HG03097 (cell line): Measurements from ENCODE around the gene ELF3.
"Not testable (repeated sequence)": the region's sequence is repeated elsewhere in the genome, so short reads cannot be mapped to it uniquely, and the experiment has no call there.

Source experiments
- ATAC-seq: cut with Tn5 transposase; IDR thresholded peaks from one replicate; pipeline ENCODE4 v1.9.1; 2021; ENCODE audit not compliant: unreplicated experiment, low FRiP score

Gene ELF3

DNA sequence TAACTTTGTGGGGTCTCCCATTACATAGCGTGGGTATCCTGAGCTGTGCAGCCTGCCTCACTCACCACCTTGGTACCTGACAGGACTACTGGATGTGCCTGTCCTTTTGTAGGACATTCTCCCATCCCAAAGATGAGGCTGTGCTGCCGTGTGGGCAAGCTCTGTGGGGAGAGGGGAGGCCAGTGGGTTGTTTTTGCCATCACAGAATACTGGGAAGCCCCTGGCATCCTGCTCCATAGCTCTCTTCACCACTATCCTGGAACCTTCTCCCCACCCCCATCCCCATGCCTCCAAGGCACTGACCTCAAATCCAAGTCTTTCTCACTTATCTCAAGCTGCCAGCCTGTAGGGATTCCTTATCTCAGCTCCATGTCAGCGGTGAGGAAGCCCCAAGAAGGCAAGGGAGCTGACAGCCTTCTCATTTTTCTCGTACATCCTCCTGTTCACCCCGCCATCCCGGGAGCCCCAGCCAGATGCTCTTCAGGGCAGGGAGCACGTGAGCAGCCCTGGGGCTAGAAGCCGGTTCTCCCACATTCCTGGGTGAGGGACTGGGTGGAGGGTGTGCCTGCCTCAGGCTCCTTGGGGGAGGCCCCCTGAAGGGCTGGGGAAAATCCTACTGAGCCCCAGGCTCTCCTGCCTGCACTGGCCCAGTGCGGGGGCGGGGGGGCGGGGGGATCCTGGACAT, 2.4 kb upstream of the ELF3 start:
- no peak for ATAC-seq

DNA sequence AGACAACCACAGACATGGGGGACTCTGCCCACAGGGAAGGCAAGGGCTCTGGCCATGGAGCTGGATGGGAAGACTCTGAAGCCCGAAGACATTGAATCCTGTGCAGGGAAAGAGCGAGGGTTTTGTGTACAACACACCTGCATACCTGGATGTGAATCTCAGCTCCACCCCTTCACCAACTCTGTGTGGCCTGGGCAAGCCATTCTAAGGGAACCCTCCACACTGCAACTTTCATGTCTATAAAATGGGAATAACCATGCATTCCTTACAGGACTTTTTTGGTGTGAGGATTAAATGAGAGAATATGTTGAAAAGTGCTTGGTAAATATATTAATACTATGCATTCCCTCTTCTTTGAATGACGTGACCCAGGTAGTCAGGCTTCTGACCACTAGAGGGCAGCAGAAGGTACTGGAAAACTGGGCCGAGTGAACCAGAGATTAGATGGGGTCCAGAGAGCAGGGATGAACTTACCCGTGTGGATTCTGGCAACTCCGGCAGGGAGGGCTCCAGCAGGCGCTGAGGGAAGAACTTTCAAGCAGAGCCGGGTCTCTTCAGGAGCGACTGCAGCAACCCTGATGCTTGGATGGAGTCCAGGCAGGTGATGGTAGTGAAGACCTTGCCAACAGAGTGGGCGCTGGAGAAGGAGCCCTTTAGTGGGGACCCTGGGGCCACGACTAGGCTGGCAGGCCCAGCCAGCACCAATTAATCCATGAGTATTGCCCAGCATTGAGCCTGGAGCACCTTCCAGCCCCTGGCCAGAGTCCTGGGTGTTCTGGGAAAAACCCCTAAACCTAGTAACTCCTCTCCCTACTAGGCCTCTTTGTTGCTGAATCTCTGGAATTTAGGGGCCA, 834 bp upstream of the ELF3 start:
- ATAC-seq, result peak; percentile 44

DNA sequence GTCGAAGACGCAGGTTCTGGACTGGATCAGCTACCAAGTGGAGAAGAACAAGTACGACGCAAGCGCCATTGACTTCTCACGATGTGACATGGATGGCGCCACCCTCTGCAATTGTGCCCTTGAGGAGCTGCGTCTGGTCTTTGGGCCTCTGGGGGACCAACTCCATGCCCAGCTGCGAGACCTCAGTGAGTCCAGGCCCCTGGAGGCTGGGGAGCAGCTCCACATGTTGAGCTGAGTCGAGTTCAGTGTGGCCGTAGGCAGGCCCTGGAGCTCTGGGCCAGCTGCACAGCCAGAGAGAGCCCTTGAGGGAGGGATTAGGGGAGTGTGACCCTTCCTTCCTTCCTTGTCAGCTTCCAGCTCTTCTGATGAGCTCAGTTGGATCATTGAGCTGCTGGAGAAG, 1.6 kb downstream of the ELF3 start:
- ATAC-seq, result no peak

DNA sequence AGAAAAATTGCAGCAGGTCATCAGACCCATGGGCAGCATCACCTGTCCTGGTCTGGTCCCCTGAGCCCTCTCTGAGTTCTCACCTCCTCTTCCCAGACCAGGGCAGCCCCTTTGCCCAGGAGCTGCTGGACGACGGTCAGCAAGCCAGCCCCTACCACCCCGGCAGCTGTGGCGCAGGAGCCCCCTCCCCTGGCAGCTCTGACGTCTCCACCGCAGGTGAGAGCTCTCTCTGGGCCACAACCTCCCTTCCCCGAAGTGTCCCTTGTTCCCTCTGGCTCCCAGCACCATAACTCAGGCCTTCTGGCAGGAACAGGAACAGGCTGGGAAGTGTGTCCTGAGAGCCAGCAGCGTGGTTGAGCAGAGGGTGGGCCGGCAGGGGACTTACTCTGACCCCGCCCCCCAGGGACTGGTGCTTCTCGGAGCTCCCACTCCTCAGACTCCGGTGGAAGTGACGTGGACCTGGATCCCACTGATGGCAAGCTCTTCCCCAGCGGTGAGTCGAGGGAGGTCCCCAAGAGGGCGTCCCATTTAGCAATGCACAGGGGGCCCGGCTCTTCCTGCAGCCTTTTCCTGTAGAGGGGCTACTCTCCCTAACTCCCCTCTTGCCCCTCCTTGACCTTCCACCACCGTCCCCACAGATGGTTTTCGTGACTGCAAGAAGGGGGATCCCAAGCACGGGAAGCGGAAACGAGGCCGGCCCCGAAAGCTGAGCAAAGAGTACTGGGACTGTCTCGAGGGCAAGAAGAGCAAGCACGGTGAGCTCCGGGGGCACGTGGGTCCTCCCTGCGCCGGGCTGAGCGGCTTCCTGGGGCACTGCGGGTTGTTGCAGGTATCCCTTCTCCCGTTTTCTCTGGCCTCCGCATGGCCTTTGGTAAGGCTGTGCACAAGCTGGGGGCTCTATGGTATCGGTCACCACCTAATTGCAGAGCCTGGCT, 2.4 kb downstream of the ELF3 start:
- no peak for ATAC-seq

DNA sequence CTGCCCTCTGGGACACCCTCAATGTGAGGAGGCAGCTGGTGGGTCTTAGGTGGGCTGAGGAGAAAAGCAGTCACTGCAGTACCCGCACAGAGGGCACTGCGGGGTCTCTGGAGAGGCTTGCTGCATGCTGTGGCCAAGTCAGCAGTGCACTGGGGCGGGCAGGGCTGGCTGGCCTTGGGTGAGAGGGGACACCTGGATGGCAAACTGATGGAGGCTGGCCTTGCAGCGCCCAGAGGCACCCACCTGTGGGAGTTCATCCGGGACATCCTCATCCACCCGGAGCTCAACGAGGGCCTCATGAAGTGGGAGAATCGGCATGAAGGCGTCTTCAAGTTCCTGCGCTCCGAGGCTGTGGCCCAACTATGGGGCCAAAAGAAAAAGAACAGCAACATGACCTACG, 3.2 kb downstream of the ELF3 start:
- ATAC-seq, result no peak

DNA sequence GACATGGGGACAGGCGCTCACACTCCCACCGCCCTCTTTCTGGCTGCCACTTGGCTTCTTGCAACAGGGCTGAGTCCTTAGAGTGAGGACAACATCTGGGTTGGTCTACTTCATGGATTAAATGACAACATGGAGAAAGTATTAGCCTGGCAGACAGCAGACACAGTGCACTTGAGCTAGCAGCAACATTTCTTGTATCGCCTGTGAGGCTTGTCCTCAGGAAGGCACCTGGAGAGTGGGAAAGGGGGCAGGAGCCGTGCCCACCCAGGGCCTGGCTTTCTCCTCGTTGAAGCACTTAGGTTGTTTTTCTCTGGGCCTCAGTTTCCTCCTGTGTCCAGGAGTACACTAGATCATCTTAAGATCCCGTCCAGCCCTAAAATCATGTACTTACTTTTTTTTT, 3.7 kb downstream of the ELF3 start:
- no peak for ATAC-seq

DNA sequence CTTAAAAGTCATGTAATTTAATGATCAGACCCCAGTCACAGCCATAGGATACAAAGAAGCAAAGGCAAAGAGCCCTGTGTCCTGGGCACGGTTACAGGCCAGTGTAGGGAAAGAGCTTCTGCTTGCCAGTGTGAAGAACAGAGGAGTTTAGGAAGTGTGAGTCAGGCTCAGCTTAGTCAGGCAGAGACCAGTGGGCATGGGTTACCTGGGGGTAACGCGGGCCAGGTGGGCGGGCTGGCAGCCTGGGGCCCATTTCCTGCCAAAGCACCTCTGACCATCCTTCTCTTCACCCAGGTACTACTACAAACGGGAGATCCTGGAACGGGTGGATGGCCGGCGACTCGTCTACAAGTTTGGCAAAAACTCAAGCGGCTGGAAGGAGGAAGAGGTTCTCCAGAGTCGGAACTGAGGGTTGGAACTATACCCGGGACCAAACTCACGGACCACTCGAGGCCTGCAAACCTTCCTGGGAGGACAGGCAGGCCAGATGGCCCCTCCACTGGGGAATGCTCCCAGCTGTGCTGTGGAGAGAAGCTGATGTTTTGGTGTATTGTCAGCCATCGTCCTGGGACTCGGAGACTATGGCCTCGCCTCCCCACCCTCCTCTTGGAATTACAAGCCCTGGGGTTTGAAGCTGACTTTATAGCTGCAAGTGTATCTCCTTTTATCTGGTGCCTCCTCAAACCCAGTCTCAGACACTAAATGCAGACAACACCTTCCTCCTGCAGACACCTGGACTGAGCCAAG, 4.7 kb downstream of the ELF3 start:
- no peak for ATAC-seq

DNA sequence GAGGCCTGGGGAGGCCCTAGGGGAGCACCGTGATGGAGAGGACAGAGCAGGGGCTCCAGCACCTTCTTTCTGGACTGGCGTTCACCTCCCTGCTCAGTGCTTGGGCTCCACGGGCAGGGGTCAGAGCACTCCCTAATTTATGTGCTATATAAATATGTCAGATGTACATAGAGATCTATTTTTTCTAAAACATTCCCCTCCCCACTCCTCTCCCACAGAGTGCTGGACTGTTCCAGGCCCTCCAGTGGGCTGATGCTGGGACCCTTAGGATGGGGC, 5.2 kb downstream of the ELF3 start:
- no peak for ATAC-seq

DNA sequence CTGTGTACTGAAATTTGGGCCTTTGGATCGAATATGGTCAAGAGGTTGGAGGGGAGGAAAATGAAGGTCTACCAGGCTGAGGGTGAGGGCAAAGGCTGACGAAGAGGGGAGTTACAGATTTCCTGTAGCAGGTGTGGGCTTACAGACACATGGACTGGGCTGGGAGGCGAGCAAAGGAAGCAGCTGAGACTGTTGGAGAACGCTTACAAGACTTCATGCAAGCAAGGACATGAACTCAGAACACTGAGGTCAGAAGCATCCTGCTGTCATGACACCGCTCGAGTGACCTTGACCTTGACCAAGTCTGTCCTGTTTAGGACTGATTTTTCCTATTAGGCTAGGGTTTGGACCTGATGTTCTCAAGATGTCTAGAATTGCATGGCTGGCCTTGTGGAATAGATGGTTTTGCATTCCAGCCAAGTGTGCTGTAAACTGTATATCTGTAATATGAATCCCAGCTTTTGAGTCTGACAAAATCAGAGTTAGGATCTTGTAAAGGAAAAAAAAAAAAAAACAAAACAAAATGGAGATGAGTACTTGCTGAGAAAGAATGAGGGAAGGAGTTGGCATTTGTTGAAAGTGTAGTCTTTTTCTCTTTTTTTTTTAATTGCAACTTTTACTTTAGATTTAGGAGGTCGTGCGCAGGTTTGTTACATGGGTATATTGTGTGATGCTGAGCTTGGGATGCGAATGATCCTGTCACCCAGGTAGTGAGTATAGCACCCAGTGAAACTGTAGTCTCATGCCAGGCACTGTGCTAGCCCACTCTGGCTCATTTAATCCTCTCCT, 5.8 kb downstream of the ELF3 start:
- no peak for ATAC-seq

DNA sequence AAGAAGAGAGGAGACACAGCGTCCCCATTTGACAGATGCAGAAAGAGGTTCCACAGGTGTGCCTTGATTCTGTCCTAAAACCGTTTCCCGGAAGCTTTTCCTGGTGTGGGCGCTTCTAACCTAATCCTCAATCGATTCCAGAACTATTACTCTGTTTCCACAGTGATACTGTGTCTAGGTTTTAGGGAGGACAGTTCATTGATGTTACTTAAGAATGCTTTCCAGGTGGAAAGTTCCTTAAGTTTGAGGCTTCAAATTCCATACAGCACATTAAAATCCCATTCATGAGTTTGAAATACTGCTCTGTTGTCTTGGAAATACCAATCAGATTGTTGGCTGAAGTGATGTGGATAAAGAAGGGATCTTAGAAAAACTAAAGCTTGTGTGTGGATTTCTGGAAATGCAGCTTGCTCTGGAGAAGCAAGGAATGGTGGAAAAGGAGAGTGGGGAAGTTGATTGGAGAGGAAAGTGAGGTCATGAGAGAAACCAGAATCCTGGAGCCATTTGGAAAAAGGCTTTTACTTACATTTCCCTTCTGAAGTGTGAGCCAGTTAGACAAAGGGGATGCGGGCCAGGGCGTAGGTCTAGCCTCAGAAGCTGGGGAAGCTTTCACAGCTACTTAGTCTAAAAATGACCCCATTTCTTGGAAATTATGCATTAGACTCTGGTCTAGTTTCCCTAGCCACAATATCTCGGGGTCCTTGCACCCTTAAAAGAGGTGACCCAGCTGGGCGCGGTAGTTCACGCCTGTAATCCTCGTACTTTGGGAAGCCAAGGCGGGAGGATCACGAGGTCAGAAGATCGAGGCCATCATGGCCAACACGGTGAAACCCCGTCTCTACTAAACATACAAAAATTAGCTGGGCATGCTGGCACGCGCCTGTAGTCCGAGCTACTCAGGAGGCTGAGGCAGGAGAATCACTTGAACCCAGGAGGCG, 6.7 kb downstream of the ELF3 start:
- no peak for ATAC-seq

DNA sequence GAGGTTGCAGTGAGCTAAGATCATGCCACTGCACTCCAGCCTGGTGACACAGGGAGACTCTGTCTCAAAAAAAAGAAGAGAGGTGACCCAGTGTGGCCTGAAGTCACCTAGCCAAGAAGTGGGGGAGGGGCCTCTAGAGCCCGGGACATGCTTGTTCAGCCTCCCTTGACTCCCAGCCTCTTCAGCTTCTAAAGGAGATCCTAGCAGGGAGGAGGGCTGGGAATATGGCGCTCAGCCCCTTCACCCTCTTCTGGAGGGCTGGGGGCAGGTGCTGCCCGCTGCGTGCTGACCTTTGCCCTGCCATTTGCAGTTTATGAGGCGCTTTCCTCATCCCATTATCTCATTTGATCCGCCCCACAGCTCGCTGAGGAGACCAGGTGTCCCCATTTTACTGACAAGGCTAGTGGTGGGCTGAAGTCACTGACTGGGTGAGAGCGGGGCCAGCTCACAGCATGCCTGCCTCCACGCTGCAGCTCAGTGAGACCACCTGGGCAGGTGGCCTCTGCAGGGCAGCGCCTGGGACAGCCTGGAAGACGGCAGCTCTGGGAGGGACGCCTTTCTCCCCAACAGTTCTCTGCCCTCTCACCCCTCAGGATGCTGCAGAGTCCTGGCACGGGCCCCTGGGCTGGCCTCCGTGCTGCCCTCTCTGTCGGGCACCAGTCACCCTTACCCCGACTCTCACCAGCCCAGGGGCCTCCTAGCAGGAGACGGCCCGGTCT, 7.5 kb downstream of the ELF3 start:
- no peak for ATAC-seq

DNA sequence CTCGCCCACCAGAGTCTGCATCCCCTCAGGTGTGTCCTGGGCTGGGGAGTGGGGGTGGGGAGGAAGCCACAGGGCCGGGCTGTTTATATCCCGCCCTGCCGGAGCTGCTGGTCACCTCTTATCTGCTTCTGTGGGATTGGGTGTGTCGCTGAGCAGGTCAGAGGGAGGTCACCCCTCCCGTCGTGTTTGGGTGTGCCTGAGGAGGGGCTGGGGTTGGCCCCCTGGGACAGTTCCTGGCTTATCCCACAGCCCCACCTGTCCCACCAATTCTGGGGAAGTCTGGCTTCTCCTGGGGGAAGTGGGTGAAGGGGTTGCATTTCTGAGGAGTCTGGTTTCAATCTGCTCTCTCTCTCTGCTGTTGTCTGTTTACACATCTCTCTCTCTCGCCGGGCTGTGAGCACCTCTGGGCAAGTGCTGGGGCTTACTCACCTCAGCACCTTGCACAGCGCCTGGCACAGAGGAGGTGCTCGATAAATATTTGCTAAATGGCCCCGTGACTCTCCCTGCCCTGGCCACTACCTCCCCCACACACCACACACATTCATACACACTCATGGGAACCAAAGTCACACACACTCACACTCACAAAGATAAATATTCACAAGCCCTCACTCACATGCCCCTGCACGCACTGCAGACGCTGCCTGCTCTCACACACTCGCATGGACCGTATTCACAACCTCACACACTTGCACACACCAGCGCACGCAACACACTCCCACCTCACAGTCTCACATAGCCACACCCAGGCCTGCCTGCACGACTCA, 8.3 kb downstream of the ELF3 start:
- no peak for ATAC-seq

DNA sequence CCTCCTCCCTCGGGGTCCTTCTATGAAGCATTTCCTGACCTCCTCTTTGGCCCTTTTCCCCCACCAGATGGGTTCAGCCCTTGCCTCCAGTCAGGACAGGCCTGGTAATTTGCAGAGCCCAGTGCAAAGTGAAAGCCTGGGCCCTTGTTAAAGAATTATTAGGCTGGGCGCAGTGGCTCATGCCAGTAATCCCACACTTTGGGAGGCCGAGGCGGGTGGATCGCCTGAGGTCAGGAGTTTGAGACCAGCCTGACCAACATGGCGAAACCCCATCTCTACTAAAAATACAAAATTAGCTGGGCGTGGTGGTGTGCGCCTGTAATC, 8.8 kb downstream of the ELF3 start:
- not testable (repeated sequence) for ATAC-seq

DNA sequence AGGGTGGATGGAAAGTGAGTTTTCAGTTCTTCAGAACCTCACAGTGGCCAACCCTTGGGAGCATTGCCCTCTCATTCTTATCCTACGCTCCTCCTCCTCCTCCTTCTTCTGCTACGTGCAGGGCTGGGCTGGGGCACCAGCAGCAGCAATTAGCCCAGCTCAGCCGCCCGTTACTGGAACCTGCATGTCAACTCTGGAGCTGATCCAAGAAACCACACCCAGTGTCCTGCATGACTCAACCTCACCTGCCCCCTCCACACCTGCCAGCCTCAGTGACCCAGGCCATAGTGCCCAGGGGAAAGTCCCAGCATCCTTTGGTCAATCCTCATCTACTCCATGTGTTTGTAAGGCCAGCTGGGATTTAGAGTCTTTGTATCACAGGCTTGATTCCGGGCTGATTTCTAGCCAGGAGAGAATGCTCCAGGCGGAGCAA, 12.6 kb downstream of the ELF3 start:
- ATAC-seq, result no peak

DNA sequence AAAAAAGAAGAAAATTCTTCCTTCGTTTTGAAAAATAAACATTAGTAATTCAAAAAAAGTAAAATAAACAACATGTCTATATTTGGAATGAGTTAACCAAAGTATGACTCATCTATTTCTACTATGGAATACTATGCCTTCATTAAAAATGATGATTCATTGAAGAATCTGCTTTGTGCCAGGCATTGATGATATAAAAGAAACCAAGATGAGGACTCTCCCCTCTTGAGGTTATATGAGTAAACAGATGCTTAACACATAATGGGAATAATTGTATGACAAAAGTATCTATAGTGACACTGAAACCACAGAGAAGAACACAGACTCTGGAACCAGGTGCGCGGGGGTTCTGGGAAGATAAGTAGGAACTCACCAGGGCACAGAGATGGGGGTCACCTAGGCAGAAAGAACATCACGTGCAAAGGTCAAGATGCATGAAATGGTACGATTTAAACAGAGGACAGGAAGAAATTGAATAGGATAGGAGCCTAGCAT, 18.8 kb downstream of the ELF3 start:
- ATAC-seq, result no peak

DNA sequence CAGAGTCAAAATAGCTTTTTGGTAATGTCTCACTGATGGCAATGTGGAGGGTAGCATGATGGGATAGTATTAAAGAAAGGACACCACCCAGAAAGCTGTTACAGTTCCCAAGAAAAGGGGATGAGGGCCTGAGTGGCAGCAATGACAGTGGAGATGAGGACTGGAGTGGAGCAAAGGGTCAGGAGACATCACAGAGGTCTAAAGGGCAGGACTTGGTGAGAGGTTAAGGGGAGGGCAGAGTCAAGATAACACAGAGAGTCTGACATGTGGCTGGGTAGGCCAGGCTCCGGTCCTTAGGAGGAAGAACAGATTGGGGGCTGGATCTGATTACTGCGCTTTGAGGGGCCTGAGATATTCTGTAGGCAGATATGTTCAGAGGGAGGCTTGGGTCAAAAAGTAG, 19.3 kb downstream of the ELF3 start:
- no peak for ATAC-seq

DNA sequence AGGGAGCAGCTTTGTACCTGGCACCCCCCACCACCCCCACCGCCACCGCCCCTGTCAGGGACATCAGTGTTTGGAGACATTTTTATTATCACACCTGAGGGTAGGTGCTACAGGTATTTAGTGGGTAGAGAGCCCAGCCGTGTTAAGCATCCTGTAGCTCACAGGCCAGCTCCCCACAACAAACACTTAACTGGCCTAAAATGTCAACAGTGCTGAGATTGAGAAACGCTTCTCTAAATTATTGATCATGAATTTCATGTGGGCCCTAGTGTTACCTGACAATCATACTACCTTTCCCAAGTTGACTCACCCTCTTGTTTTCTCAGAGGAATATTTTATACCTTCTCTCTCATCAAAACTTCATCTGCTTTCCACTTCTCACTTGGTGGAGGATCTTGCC, 21.4 kb downstream of the ELF3 start:
- no peak for ATAC-seq
